Small intestine (tissue), 7 donors: Measurements from ENCODE around the gene LRRC27. TPM values are rescaled to one million over a fixed set of nuclear protein-coding genes. Genes with fewer than 3 reads are reported as not detected.

ENCODE experiments used
- DNase-seq, 2 donors: peaks; one replicate each; pipeline versions ENCODE4 v3.0.0 to v3.0.0-alpha.2; 2013
- FAIRE-seq: peaks from 2 replicates; lab custom pipeline; 2012; peaks lifted over from hg19 to GRCh38; lab: Jason Lieb, UNC
- H3K27ac ChIP-seq, 3 donors: one replicate each; pipeline ENCODE4 v1.5.1; 2013; ENCODE audit warnings: low read length in 2 of 3, mild to moderate bottlenecking in 2 of 3, control low read depth in 1 of 3, inconsistent platforms in 1 of 3, low read depth in 1 of 3, moderate library complexity in 1 of 3
- H3K27me3 ChIP-seq, 3 donors: one replicate each; pipeline ENCODE4 v1.6.1; 2013; ENCODE audit warnings: low read length in 3 of 3, inconsistent platforms in 1 of 3; ENCODE audit not compliant: control insufficient read depth in 3 of 3, insufficient read depth in 3 of 3
- H3K36me3 ChIP-seq, 3 donors: one replicate each; pipeline ENCODE4 v1.6.1; 2013; ENCODE audit warnings: low read length in 3 of 3, inconsistent platforms in 1 of 3, low read depth in 1 of 3, mild to moderate bottlenecking in 1 of 3, moderate library complexity in 1 of 3; ENCODE audit not compliant: control insufficient read depth in 3 of 3, insufficient read depth in 2 of 3
- H3K4me1 ChIP-seq, 3 donors: one replicate each; pipeline ENCODE4 v1.6.1; 2013; ENCODE audit warnings: low read length in 2 of 3, inconsistent platforms in 1 of 3, low read depth in 1 of 3, mild to moderate bottlenecking in 1 of 3, moderate library complexity in 1 of 3; ENCODE audit not compliant: control insufficient read depth in 3 of 3, insufficient read depth in 2 of 3
- H3K4me3 ChIP-seq, 3 donors: one replicate each; pipeline ENCODE4 v1.5.1; 2013; ENCODE audit warnings: low read length in 3 of 3, control low read depth in 1 of 3, inconsistent platforms in 1 of 3, low read depth in 1 of 3, mild to moderate bottlenecking in 1 of 3, moderate library complexity in 1 of 3
- H3K9me3 ChIP-seq, 2 donors: one replicate each; pipeline ENCODE4 v1.6.1; 2013; ENCODE audit warnings: low read depth in 1 of 2, low read length in 1 of 2; ENCODE audit not compliant: control insufficient read depth in 2 of 2, insufficient read depth in 1 of 2
- WGBS, 3 donors: extraction: QIAGEN DNeasy Blood & Tissue Kit; methylation state at CpG; one replicate each; pipeline ENCODE4 v1.1.7; 2013; 5-methylcytosine and 5-hydroxymethylcytosine counted together
- polyA plus RNA-seq, 4 donors: library from polyadenylated mRNA; stranded (reverse) in 3 of 4; unstranded in 1 of 4; fragments of 200-250 nt in 3 of 4; fragments of 120-200 nt in 1 of 4; gene quantifications; one replicate each; pipeline versions ENCODE4 v1.2.1 to v1.2.3, GENCODE V29; 2013
- donor health status: healthy with polysubstance abuse.
- donor health status: control.
- donor health status: control.
- donor health status: Bipolar disorder and iron deficiency.
- donor health status: healthy.

LRRC27 gene
- polyA plus RNA-seq, 4 donors = 4.7 to 14.1 (median 8.8) TPM

GRCh38 chr10:132427006-132427771 lies 95.2 kb downstream of the LRRC27 start:
- FAIRE-seq = no peak
- Histone ChIP-seq H3K4me1 (peaks cover 0 to 32% (median 0%) of the 10 kb centered on the region in 3 donors), H3K27ac (no peak overlapping the region), H3K9me3 (no peaks in the 10 kb centered on the region), H3K27me3 (no peaks in the 10 kb centered on the region), H3K36me3 (peaks cover 0 to 19% (median 0%) of the 10 kb centered on the region in 3 donors), H3K4me3 (no peak overlapping the region)
- WGBS, 3 donors = 83 to 88% (median 86%) methylated on average over 10 of the region's 10 CpGs
- no peak for DNase-seq

- FAIRE-seq = no peak
- no peaks in the 10 kb centered on the region for H3K27me3 ChIP-seq
- H3K4me1 ChIP-seq = peaks cover 0 to 26% (median 0%) of the 10 kb centered on the region in 3 donors
- peaks cover 0 to 19% (median 0%) of the 10 kb centered on the region in 3 donors for H3K36me3 ChIP-seq
- no peak overlapping the region for H3K4me3 ChIP-seq
- WGBS, 3 donors = 95 to 97% (median 97%) methylated on average over 2 of the region's 2 CpGs
- H3K27ac ChIP-seq = no peak overlapping the region
- H3K9me3 ChIP-seq = no peaks in the 10 kb centered on the region
- no peak for DNase-seq
These were observed 96.0 kb downstream of the LRRC27 start for GRCh38 chr10:132427939-132428367.

GRCh38 chr10:132428486-132428995 lies 96.5 kb downstream of the LRRC27 start:
- 91 to 97% (median 95%) methylated on average over 10 to 11 of the region's 11 CpGs for WGBS, 3 donors
- FAIRE-seq = no peak

More at GRCh38 chr10:132428486-132428995, 96.5 kb downstream of the LRRC27 start:
- Histone ChIP-seq H3K27ac (no peak overlapping the region), H3K27me3 (no peaks in the 10 kb centered on the region), H3K9me3 (no peaks in the 10 kb centered on the region), H3K4me3 (no peak overlapping the region), H3K4me1 (peaks cover 0 to 21% (median 0%) of the 10 kb centered on the region in 3 donors), H3K36me3 (peaks cover 0 to 19% (median 0%) of the 10 kb centered on the region in 3 donors)
- no peak for DNase-seq

Other genes with a start within 250 kb of the LRRC27 start
- 1 to 10 TPM in 2 of 4 donors, not detected in 2; 1.0 to 1.2 TPM for gene DPYSL4, start 145.2 kb upstream of the LRRC27 start, polyA plus RNA-seq
- 10 to 100 TPM in 1 of 4 donors, 1 to 10 TPM in 3; 3.4 to 12.0 (median 7.0) TPM for gene STK32C, start 24.2 kb upstream of the LRRC27 start, polyA plus RNA-seq
- 10 to 100 TPM in 2 of 4 donors, 1 to 10 TPM in 2; 7.0 to 34.6 (median 11.9) TPM for gene PWWP2B, start 65.0 kb downstream of the LRRC27 start, polyA plus RNA-seq
- 10 to 100 TPM; 21.1 to 25.0 (median 22.8) TPM for gene INPP5A, start 205.6 kb downstream of the LRRC27 start, polyA plus RNA-seq